Keratinocyte (primary cell): ENCODE measurements around the gene PLEKHG5. TPM values are rescaled to one million over a fixed set of nuclear protein-coding genes. Genes with fewer than 3 reads are reported as not detected.

Experiments used
- DNase-seq: peaks from one replicate; pipeline ENCODE4 v3.0.0-alpha.2; 2011; ENCODE audit warnings: low read depth, missing footprints, low spot score
- FAIRE-seq: peaks from 2 replicates; lab custom pipeline; 2011; peaks lifted over from hg19 to GRCh38; lab: Jason Lieb, UNC
- H2AFZ ChIP-seq: 2 replicates; pipeline ENCODE4 v1.6.0; 2012; ENCODE audit warnings: low read length, control low read depth, inconsistent platforms; ENCODE audit not compliant: control insufficient read depth
- H3K27ac ChIP-seq: 2 replicates; pipeline ENCODE4 v1.5.1; 2011; ENCODE audit warnings: low read length; ENCODE audit not compliant: control insufficient read depth, insufficient read depth
- H3K27me3 ChIP-seq: 3 replicates; pipeline ENCODE4 v1.6.0; 2011; ENCODE audit warnings: low read length; ENCODE audit not compliant: control insufficient read depth, insufficient read depth; ENCODE audit errors: extremely low read depth
- H3K36me3 ChIP-seq, 2 experiments: 2 replicates in 1 of 2; 3 replicates in 1 of 2; pipeline ENCODE4 v1.5.1; 2011; ENCODE audit warnings: low read length in 2 of 2, mild to moderate bottlenecking in 1 of 2; ENCODE audit not compliant: control insufficient read depth in 2 of 2, insufficient read depth in 2 of 2; ENCODE audit errors: extremely low read depth in 1 of 2
- H3K4me1 ChIP-seq: 3 replicates; pipeline ENCODE4 v1.5.1; 2011; ENCODE audit warnings: low read length; ENCODE audit not compliant: control insufficient read depth, insufficient read depth; ENCODE audit errors: extremely low read depth
- H3K4me2 ChIP-seq: 3 replicates; pipeline ENCODE4 v1.6.0; 2011; ENCODE audit warnings: low read depth, low read length; ENCODE audit not compliant: control insufficient read depth, insufficient read depth; ENCODE audit errors: extremely low read depth
- H3K4me3 ChIP-seq, 3 experiments: fragments of 200-600 bp in 1 of 3; sonication (generic) in 1 of 3; 2 replicates in 2 of 3; 3 replicates in 1 of 3; pipeline ENCODE4 v1.5.1; 2011 to 2016; ENCODE audit warnings: low read length in 3 of 3, mild to moderate bottlenecking in 3 of 3, control low read depth in 2 of 3, inconsistent platforms in 1 of 3, low read depth in 1 of 3, mixed read lengths in 1 of 3, mixed run types in 1 of 3, moderate library complexity in 1 of 3; ENCODE audit not compliant: control insufficient read depth in 2 of 3, insufficient read depth in 2 of 3; ENCODE audit errors: extremely low read depth in 1 of 3
- H3K79me2 ChIP-seq: 2 replicates; pipeline ENCODE4 v1.6.0; 2012; ENCODE audit warnings: low read length; ENCODE audit not compliant: control insufficient read depth, insufficient read depth
- H3K9ac ChIP-seq: 3 replicates; pipeline ENCODE4 v1.6.0; 2011; ENCODE audit warnings: low read length; ENCODE audit not compliant: control insufficient read depth, insufficient read depth; ENCODE audit errors: extremely low read depth
- H3K9me1 ChIP-seq: 3 replicates; pipeline ENCODE4 v1.6.0; 2011; ENCODE audit warnings: low read length; ENCODE audit not compliant: control insufficient read depth, insufficient read depth; ENCODE audit errors: extremely low read depth
- H3K9me3 ChIP-seq: 2 replicates; pipeline ENCODE4 v1.5.1; 2012; ENCODE audit warnings: low read depth, low read length; ENCODE audit not compliant: control insufficient read depth
- H4K20me1 ChIP-seq: 3 replicates; pipeline ENCODE4 v1.6.0; 2011; ENCODE audit warnings: low read length; ENCODE audit not compliant: control insufficient read depth, insufficient read depth; ENCODE audit errors: extremely low read depth
- EZH2 ChIP-seq: IDR thresholded peaks from one replicate; pipeline ENCODE4 v1.6.1; 2012; ENCODE audit warnings: inconsistent platforms, mild to moderate bottlenecking, low read length, moderate library complexity
- dilution Hi-C: fragments of 300-500 bp; cut with MboI; formaldehyde crosslinking; loops from one replicate; pipeline ENCODE4 v1.7.0; 2020; ENCODE audit warnings: low sequenced_read_pairs; ENCODE audit not compliant: extremely low pct_ligation_motif_present
- polyA plus RNA-seq, 5 experiments: library from polyadenylated mRNA; depleted of rRNA in 3 of 5; stranded (reverse) in 3 of 5; stranded (forward) in 1 of 5; unstranded in 1 of 5; fragments of >200 nt; gene quantifications; 1 replicate in 1 of 5; 2 replicates in 3 of 5; 3 replicates in 1 of 5; pipeline versions ENCODE4 v1.2.1 to v1.2.3, GENCODE V29; 2011 to 2012; ENCODE audit warnings: missing spikeins in 2 of 5, low read depth in 1 of 5, low replicate concordance in 1 of 5
- TF ChIP-seq, protein P1 (sequence below), 3 experiments: IDR thresholded peaks in 1 of 3; conservative IDR thresholded peaks in 1 of 3; optimal IDR thresholded peaks in 1 of 3; 2 replicates in 2 of 3; 3 replicates in 1 of 3; pipeline versions ENCODE3 to v1.5.1; 2011; ENCODE audit warnings: low read length in 3 of 3, mild to moderate bottlenecking in 3 of 3, moderate library complexity in 2 of 3, control low read depth in 1 of 3, inconsistent platforms in 1 of 3; ENCODE audit not compliant: insufficient read depth in 2 of 3; ENCODE audit errors: extremely low read depth in 1 of 3

PLEKHG5 gene
- polyA plus RNA-seq, 1 donor (not counting 4 experiments of a cell fraction or from before 2014, with no cell fraction given): 11.8 TPM

DNA sequence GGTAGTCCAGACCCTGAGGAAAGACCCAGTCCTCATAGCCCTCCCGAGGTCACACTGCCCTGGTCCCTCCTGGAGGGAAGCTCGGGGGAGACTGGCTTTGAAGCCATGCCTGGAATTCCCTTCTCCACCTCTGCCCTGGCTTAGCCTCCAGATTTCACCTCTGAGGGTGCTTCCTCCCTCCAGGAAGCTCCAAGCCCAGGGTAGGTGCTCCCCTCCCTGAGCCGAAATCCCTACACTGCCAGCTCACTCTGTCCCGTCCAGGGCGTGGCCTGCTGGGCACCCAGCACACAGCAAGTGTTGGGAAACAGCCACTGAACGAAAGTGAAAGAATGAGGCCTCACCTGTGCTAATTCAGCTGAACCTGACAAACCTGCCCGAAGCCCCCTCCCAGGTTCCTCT is 19.5 kb downstream of the PLEKHG5 start:
- DNase-seq: no peak
- Histone ChIP-seq H3K4me3 (peak overlapping the region in 1 of 3 experiments; percentile 15), H3K9me3 (no peaks in the 10 kb centered on the region), H3K79me2 (no peaks in the 10 kb centered on the region), H4K20me1 (no peaks in the 10 kb centered on the region), H3K4me1 (peaks cover 17% of the 10 kb centered on the region), H3K36me3 (peaks cover 44 to 45% of the 10 kb centered on the region in 2 experiments), H3K9me1 (peaks cover 2% of the 10 kb centered on the region), H3K4me2 (peak overlapping the region; percentile 68), H2AFZ (no peak overlapping the region), H3K27ac (peak overlapping the region; percentile 67), H3K9ac (peak overlapping the region; percentile 63), H3K27me3 (no peaks in the 10 kb centered on the region)
- peak; percentile 81 for FAIRE-seq
- TF ChIP-seq, protein P1, sequence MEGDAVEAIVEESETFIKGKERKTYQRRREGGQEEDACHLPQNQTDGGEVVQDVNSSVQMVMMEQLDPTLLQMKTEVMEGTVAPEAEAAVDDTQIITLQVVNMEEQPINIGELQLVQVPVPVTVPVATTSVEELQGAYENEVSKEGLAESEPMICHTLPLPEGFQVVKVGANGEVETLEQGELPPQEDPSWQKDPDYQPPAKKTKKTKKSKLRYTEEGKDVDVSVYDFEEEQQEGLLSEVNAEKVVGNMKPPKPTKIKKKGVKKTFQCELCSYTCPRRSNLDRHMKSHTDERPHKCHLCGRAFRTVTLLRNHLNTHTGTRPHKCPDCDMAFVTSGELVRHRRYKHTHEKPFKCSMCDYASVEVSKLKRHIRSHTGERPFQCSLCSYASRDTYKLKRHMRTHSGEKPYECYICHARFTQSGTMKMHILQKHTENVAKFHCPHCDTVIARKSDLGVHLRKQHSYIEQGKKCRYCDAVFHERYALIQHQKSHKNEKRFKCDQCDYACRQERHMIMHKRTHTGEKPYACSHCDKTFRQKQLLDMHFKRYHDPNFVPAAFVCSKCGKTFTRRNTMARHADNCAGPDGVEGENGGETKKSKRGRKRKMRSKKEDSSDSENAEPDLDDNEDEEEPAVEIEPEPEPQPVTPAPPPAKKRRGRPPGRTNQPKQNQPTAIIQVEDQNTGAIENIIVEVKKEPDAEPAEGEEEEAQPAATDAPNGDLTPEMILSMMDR (optimal IDR thresholded peaks at IDR 0.05 in 1 of 3, IDR thresholded peaks at IDR 0.05 in 1 of 3, conservative IDR thresholded peaks at IDR 0.05 in 1 of 3; ENCODE audit: extremely low read depth in 1 of 3, insufficient read depth in 2 of 3, low read length in 3 of 3): no peak
- TF ChIP-seq EZH2: no peak
- dilution Hi-C loops: no loop called here

- Histone ChIP-seq H4K20me1 (no peaks in the 10 kb centered on the region), H3K27ac (peak overlapping the region; percentile 67), H3K4me1 (peaks cover 17% of the 10 kb centered on the region), H2AFZ (no peak overlapping the region), H3K9ac (peak overlapping the region; percentile 63), H3K27me3 (no peaks in the 10 kb centered on the region), H3K36me3 (peaks cover 44 to 47% of the 10 kb centered on the region in 2 experiments), H3K9me1 (peaks cover 2% of the 10 kb centered on the region), H3K4me3 (no peak overlapping the region), H3K4me2 (peak overlapping the region; percentile 68), H3K79me2 (no peaks in the 10 kb centered on the region), H3K9me3 (no peaks in the 10 kb centered on the region)
- FAIRE-seq (peak; percentile 49), DNase-seq (no peak)
- TF ChIP-seq EZH2: no peak
- TF ChIP-seq, protein P1 (optimal IDR thresholded peaks at IDR 0.05 in 1 of 3, IDR thresholded peaks at IDR 0.05 in 1 of 3, conservative IDR thresholded peaks at IDR 0.05 in 1 of 3; ENCODE audit: extremely low read depth in 1 of 3, insufficient read depth in 2 of 3, low read length in 3 of 3): no peak
- dilution Hi-C loops: no loop called here
Observed at GRCh38 chr1:6471086-6471969, 20.1 kb downstream of the PLEKHG5 start.
